ENCODE results near the gene KIF19. TPM values are rescaled to one million over a fixed set of nuclear protein-coding genes. Genes with fewer than 3 reads are reported as not detected.

KIF19 gene
- total RNA-seq, 4 donors from 2014 or later: 77.4 to 211 (median 117) TPM

- H3K4me1 ChIP-seq: no peaks in the 10 kb centered on the region
- H3K4me3 ChIP-seq: no peak overlapping the region
- H3K36me3 ChIP-seq: peaks cover 0 to 6% (median 0%) of the 10 kb centered on the region in 3 donors
- peaks cover 0 to 11% of the 10 kb centered on the region in 2 donors for H3K27me3 ChIP-seq
- H3K9me3 ChIP-seq: no peaks in the 10 kb centered on the region
- 64 to 77% methylated on average over 10 to 12 of the region's 13 CpGs for WGBS, 2 donors
- DNase-seq (ENCODE audit: low spot score in 2 of 2): no peak
- TF ChIP-seq EP300 (IDR thresholded peaks at IDR 0.05) (no peak), POLR2A (IDR thresholded peaks at IDR 0.05) (no peak), CTCF (IDR thresholded peaks at IDR 0.05) (no peak)
- peak overlapping the region in 1 of 4 donors; percentile 86 for H3K27ac ChIP-seq
Observed at GRCh38 chr17:74345433-74346241, 19.6 kb downstream of the KIF19 start.

- Histone ChIP-seq H3K9me3 (no peaks in the 10 kb centered on the region), H3K27me3 (peaks cover 0 to 31% of the 10 kb centered on the region in 2 donors), H3K27ac (peak overlapping the region in 1 of 4 donors; percentile 46), H3K4me3 (no peak overlapping the region), H3K36me3 (peaks cover 0 to 8% (median 0%) of the 10 kb centered on the region in 3 donors), H3K4me1 (peaks cover 0 to 6% (median 0%) of the 10 kb centered on the region in 4 donors)
- DNase-seq (ENCODE audit: low spot score in 2 of 2): no peak
- no peak for TF ChIP-seq EP300 (IDR thresholded peaks at IDR 0.05)
- no peak for TF ChIP-seq CTCF (IDR thresholded peaks at IDR 0.05)
- no peak for TF ChIP-seq POLR2A (IDR thresholded peaks at IDR 0.05)
- 76 to 78% methylated on average over 14 of the region's 14 CpGs for WGBS, 2 donors
Observed at GRCh38 chr17:74347646-74348045, 21.6 kb downstream of the KIF19 start.

GRCh38 chr17:74349120-74349519 lies 23.1 kb downstream of the KIF19 start:
- no peak for TF ChIP-seq EP300 (IDR thresholded peaks at IDR 0.05)
- TF ChIP-seq POLR2A (IDR thresholded peaks at IDR 0.05): no peak
- no peak for TF ChIP-seq CTCF (IDR thresholded peaks at IDR 0.05)
- Histone ChIP-seq H3K4me1 (peaks cover 0 to 6% (median 0%) of the 10 kb centered on the region in 4 donors), H3K9me3 (no peaks in the 10 kb centered on the region), H3K27ac (peak overlapping the region in 2 of 4 donors; percentile 17 to 46), H3K27me3 (peaks cover 0 to 46% of the 10 kb centered on the region in 2 donors), H3K36me3 (peaks cover 0 to 8% (median 0%) of the 10 kb centered on the region in 3 donors), H3K4me3 (no peak overlapping the region)
- DNase-seq (ENCODE audit: low spot score in 2 of 2): no peak
- WGBS, 2 donors: 76 to 77% methylated on average over 18 to 19 of the region's 19 CpGs

- peaks cover 0 to 6% (median 0%) of the 10 kb centered on the region in 4 donors for H3K4me1 ChIP-seq
- DNase-seq (ENCODE audit: low spot score in 2 of 2): no peak
- H3K27ac ChIP-seq: peak overlapping the region in 2 of 4 donors; percentile 25 to 43
- peaks cover 0 to 8% (median 0%) of the 10 kb centered on the region in 3 donors for H3K36me3 ChIP-seq
- no peak for TF ChIP-seq CTCF (IDR thresholded peaks at IDR 0.05)
- no peak for TF ChIP-seq POLR2A (IDR thresholded peaks at IDR 0.05)
- no peak for TF ChIP-seq EP300 (IDR thresholded peaks at IDR 0.05)
- H3K9me3 ChIP-seq: no peaks in the 10 kb centered on the region
- H3K27me3 ChIP-seq: peaks cover 0 to 56% of the 10 kb centered on the region in 2 donors
- no peak overlapping the region for H3K4me3 ChIP-seq
- 76 to 80% methylated on average over 20 of the region's 20 CpGs for WGBS, 2 donors
Observed at GRCh38 chr17:74350486-74350885, 24.5 kb downstream of the KIF19 start.
